Small intestine (tissue), 16 donors: ENCODE results near the gene TTK. TPM values are rescaled to one million over a fixed set of nuclear protein-coding genes. Genes with fewer than 3 reads are reported as not detected.

Source experiments
- DNase-seq, 2 donors: peaks; one replicate each; pipeline versions ENCODE4 v3.0.0 to v3.0.0-alpha.2; 2013
- FAIRE-seq: peaks from 2 replicates; lab custom pipeline; 2012; peaks lifted over from hg19 to GRCh38; lab: Jason Lieb, UNC
- H3K27ac ChIP-seq, 3 donors: one replicate each; pipeline ENCODE4 v1.5.1; 2013; ENCODE audit warnings: low read length in 2 of 3, mild to moderate bottlenecking in 2 of 3, control low read depth in 1 of 3, inconsistent platforms in 1 of 3, low read depth in 1 of 3, moderate library complexity in 1 of 3
- H3K27me3 ChIP-seq, 3 donors: one replicate each; pipeline ENCODE4 v1.6.1; 2013; ENCODE audit warnings: low read length in 3 of 3, inconsistent platforms in 1 of 3; ENCODE audit not compliant: control insufficient read depth in 3 of 3, insufficient read depth in 3 of 3
- H3K36me3 ChIP-seq, 3 donors: one replicate each; pipeline ENCODE4 v1.6.1; 2013; ENCODE audit warnings: low read length in 3 of 3, inconsistent platforms in 1 of 3, low read depth in 1 of 3, mild to moderate bottlenecking in 1 of 3, moderate library complexity in 1 of 3; ENCODE audit not compliant: control insufficient read depth in 3 of 3, insufficient read depth in 2 of 3
- H3K4me1 ChIP-seq, 3 donors: one replicate each; pipeline ENCODE4 v1.6.1; 2013; ENCODE audit warnings: low read length in 2 of 3, inconsistent platforms in 1 of 3, low read depth in 1 of 3, mild to moderate bottlenecking in 1 of 3, moderate library complexity in 1 of 3; ENCODE audit not compliant: control insufficient read depth in 3 of 3, insufficient read depth in 2 of 3
- H3K4me3 ChIP-seq, 3 donors: one replicate each; pipeline ENCODE4 v1.5.1; 2013; ENCODE audit warnings: low read length in 3 of 3, control low read depth in 1 of 3, inconsistent platforms in 1 of 3, low read depth in 1 of 3, mild to moderate bottlenecking in 1 of 3, moderate library complexity in 1 of 3
- H3K9me3 ChIP-seq, 2 donors: one replicate each; pipeline ENCODE4 v1.6.1; 2013; ENCODE audit warnings: low read depth in 1 of 2, low read length in 1 of 2; ENCODE audit not compliant: control insufficient read depth in 2 of 2, insufficient read depth in 1 of 2
- WGBS, 3 donors: extraction: QIAGEN DNeasy Blood & Tissue Kit; methylation state at CpG; one replicate each; pipeline ENCODE4 v1.1.7; 2013; 5-methylcytosine and 5-hydroxymethylcytosine counted together
- long read RNA-seq, 10 donors: transcript quantifications; one replicate each; lab custom pipeline, GENCODE V29; 2026
- polyA plus RNA-seq, 4 donors: library from polyadenylated mRNA; stranded (reverse) in 3 of 4; unstranded in 1 of 4; fragments of 200-250 nt in 3 of 4; fragments of 120-200 nt in 1 of 4; gene quantifications; one replicate each; pipeline versions ENCODE4 v1.2.1 to v1.2.3, GENCODE V29; 2013
- donor health status: healthy with polysubstance abuse.
- donor health status: control.
- donor health status: control.
- donor health status: Bipolar disorder and iron deficiency.
- donor health status: healthy.

The TTK gene
- polyA plus RNA-seq, result 1 to 10 TPM in 2 of 4 donors, under 1 TPM in 1, not detected in 1; 0.45 to 9.8 (median 9.8) TPM
- long read RNA-seq, donor 1, partial matches to known transcripts, result 0 of 2 reads
- long read RNA-seq, donor 1, other reads (novel, unspliced or antisense), result 0 of 2 reads
- long read RNA-seq, donor 2, result 0 reads
- long read RNA-seq, donor 3, partial matches to known transcripts, result 0 of 2 reads
- long read RNA-seq, donor 3, other reads (novel, unspliced or antisense), result 0 of 2 reads
- long read RNA-seq, donor 4, result 0 reads
- long read RNA-seq, donor 5, result 0 reads
- long read RNA-seq, donor 6, result 0 reads
- long read RNA-seq, donor 7, partial matches to known transcripts, result 0 of 3 reads
- long read RNA-seq, donor 7, other reads (novel, unspliced or antisense), result 0 of 3 reads
- long read RNA-seq, donor 8, result 0 reads
- long read RNA-seq, donor 9, result 0 reads
- long read RNA-seq, donor 10, partial matches to known transcripts, result 0 of 1 reads
- long read RNA-seq, donor 10, other reads (novel, unspliced or antisense), result 0 of 1 reads

- 0 to 1% (median 1%) methylated on average over 56 of the region's 56 CpGs for WGBS, 3 donors
- peak; percentile 85 for FAIRE-seq
- peaks cover 0 to 11% (median 0%) of the 10 kb centered on the region in 3 donors for H3K4me1 ChIP-seq
Measured at GRCh38 chr6:80004173-80005072, at the start of gene TTK. Gene TTK, plus strand, starts transcription at chr6:80004649. Its CDS starts 1,195 bp downstream, at chr6:80005844.

GRCh38 chr6:79954849-79955248, 49.6 kb upstream of the TTK start:
- no peaks in the 10 kb centered on the region for H3K27me3 ChIP-seq
- DNase-seq (no peak), FAIRE-seq (no peak)
- no peak overlapping the region for H3K27ac ChIP-seq
- H3K36me3 ChIP-seq, result no peaks in the 10 kb centered on the region
- no peak overlapping the region for H3K4me3 ChIP-seq
- H3K9me3 ChIP-seq, result no peaks in the 10 kb centered on the region
- H3K4me1 ChIP-seq, result no peaks in the 10 kb centered on the region

More at GRCh38 chr6:80004173-80005072, at the start of gene TTK:
- DNase-seq, result peak; percentile 97
- H3K9me3 ChIP-seq, result no peaks in the 10 kb centered on the region
- peaks cover 0 to 3% (median 0%) of the 10 kb centered on the region in 3 donors for H3K27me3 ChIP-seq
- no peaks in the 10 kb centered on the region for H3K36me3 ChIP-seq
- peak within 1 kb of the TSS; percentile 64 to 92 (median 90) for H3K27ac ChIP-seq
- H3K4me3 ChIP-seq, result peak within 1 kb of the TSS; percentile 46 to 96 (median 74)

- Histone ChIP-seq H3K27me3 (no peaks in the 10 kb centered on the region), H3K27ac (no peak overlapping the region), H3K9me3 (peaks cover 0 to under 1% of the 10 kb centered on the region in 2 donors), H3K4me1 (no peaks in the 10 kb centered on the region), H3K36me3 (no peaks in the 10 kb centered on the region), H3K4me3 (no peak overlapping the region)
- FAIRE-seq, result no peak
- 75 to 88% (median 81%) methylated on average over 3 of the region's 3 CpGs for WGBS, 3 donors
- DNase-seq, result no peak
Measured at GRCh38 chr6:79964607-79965081, 39.8 kb upstream of the TTK start.

GRCh38 chr6:79967178-79967577, 37.3 kb upstream of the TTK start:
- Histone ChIP-seq H3K4me3 (no peak overlapping the region), H3K4me1 (no peaks in the 10 kb centered on the region), H3K36me3 (no peaks in the 10 kb centered on the region), H3K27me3 (no peaks in the 10 kb centered on the region), H3K27ac (no peak overlapping the region), H3K9me3 (peaks cover 0 to 8% of the 10 kb centered on the region in 2 donors)
- DNase-seq, result no peak
- FAIRE-seq, result no peak

- WGBS, 3 donors, result 82 to 86% (median 82%) methylated on average over 5 of the region's 5 CpGs
- FAIRE-seq (no peak), DNase-seq (no peak)
- no peaks in the 10 kb centered on the region for H3K27me3 ChIP-seq
- peaks cover 0 to 8% of the 10 kb centered on the region in 2 donors for H3K9me3 ChIP-seq
- no peak overlapping the region for H3K27ac ChIP-seq
- H3K36me3 ChIP-seq, result no peaks in the 10 kb centered on the region
- no peaks in the 10 kb centered on the region for H3K4me1 ChIP-seq
- no peak overlapping the region for H3K4me3 ChIP-seq
Measured at GRCh38 chr6:79969784-79970183, 34.7 kb upstream of the TTK start.

- Histone ChIP-seq H3K36me3 (no peaks in the 10 kb centered on the region), H3K27me3 (no peaks in the 10 kb centered on the region), H3K9me3 (peaks cover 0 to 8% of the 10 kb centered on the region in 2 donors), H3K27ac (no peak overlapping the region), H3K4me1 (no peaks in the 10 kb centered on the region), H3K4me3 (no peak overlapping the region)
- no peak for FAIRE-seq
- no peak for DNase-seq
Measured at GRCh38 chr6:79971193-79971592, 33.3 kb upstream of the TTK start.

GRCh38 chr6:79981652-79982051, 22.8 kb upstream of the TTK start:
- Histone ChIP-seq H3K27ac (no peak overlapping the region), H3K27me3 (no peaks in the 10 kb centered on the region)
- no peak for FAIRE-seq

GRCh38 chr6:79984261-79984660, 20.2 kb upstream of the TTK start:
- WGBS, 3 donors, result 48 to 58% (median 54%) methylated on average over 2 of the region's 2 CpGs
- no peaks in the 10 kb centered on the region for H3K27me3 ChIP-seq
- no peak overlapping the region for H3K27ac ChIP-seq

More at GRCh38 chr6:79981652-79982051, 22.8 kb upstream of the TTK start:
- DNase-seq, result no peak
- no peaks in the 10 kb centered on the region for H3K4me1 ChIP-seq
- 83 to 96% (median 85%) methylated on average over 4 of the region's 4 CpGs for WGBS, 3 donors
- H3K4me3 ChIP-seq, result no peak overlapping the region
- no peaks in the 10 kb centered on the region for H3K36me3 ChIP-seq
- no peaks in the 10 kb centered on the region for H3K9me3 ChIP-seq

More at GRCh38 chr6:79984261-79984660, 20.2 kb upstream of the TTK start:
- Histone ChIP-seq H3K36me3 (no peaks in the 10 kb centered on the region), H3K4me3 (no peak overlapping the region), H3K4me1 (no peaks in the 10 kb centered on the region), H3K9me3 (no peaks in the 10 kb centered on the region)
- peak in 1 of 2 donors; percentile 26 for DNase-seq
- FAIRE-seq, result no peak
